ENCODE data around the gene ZNF106.

ZNF106 gene

DNA sequence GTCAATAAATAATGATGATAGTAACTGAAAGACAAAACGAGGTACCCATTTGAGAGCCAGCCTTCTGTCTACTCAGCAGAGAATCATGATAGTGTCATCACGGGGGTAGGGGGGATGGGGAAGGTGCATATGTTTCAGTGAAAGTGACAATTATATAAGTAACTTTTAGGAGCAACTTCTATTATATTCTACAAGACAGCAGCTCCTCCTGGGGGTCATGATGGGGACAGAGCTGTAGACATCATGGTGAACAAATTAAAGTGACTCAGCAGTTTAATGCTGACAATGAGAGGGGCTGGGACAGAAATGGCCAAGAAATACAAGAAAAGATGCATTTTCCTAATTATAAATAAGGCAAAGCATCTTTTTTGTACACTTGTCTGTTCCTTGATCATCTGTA lies 119.8 kb downstream of the ZNF106 start:
- no peak for DNase-seq (ENCODE audit: low read depth in 2 of 2, low spot score in 1 of 2)

DNA sequence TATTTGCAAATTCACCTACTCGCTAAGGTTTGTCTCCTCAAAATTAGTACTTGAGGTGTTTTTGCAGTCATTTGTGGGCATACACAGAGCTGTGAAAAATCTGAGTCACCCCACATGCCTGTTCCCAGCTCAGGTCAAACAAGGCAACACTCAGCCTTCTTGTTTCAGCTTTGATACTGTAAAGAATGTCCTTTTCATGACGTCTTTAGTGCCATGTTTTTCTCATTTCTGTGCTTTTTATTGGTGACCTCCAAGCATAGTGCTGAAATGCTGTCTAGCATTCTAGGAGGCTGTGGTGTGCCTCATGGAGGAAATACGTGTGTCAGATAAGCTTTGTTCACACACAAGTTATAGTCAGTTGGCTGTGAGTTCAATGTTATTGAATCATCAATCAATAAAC lies 122.8 kb downstream of the ZNF106 start:
- DNase-seq (ENCODE audit: low read depth in 2 of 2, low spot score in 1 of 2) = no peak

DNA sequence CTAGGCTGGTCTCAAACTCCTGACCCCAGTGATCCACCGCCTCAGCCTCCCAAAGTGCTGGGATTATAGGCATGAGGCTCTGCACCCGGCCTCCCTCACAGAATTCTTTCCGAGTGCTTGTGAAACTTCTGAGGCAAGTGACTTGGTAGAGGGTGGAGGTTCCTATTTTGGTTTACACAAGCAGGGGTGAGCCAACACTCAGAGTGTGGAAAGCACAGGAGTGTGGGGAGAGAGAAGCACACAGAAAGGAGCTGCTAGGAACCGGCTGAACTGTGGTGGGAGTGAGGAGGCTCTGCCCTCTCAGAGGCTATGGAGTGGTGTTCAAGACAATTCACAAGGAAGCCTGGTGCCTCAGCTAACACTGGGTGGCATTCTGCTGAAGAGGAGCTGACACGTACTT lies 123.9 kb downstream of the ZNF106 start:
- no peak for DNase-seq (ENCODE audit: low read depth in 2 of 2, low spot score in 1 of 2)

DNA sequence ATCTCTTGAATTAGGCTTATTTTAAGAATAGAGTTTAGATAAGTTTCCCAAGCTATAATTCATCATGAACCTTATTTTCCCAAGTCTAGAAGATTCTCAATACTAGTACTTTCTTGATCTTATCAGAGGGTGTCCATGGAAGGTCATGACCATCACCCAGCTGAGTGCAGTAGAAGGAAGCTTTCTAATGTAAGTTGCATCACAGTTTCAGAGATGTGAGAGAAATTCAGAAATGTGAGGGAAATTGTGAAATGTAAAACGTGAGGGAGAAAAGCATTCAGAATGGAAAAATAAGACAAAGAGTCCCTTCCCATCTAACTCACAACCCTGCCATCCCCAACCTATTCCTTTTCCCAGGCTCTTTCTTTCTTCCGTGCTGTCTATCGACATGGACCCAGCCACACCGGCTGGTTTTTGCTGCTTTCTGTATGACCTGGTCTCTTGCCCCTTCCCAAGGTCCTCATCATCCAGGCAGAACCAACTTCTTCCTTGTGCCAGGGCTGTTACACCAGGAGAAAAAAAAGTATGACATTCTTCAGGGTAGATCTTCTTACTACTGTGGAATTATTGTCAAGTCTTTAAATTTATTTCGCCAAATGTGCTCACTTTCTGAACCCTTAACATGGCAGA lies 124.9 kb downstream of the ZNF106 start:
- no peak for DNase-seq (ENCODE audit: low read depth in 2 of 2, low spot score in 1 of 2)

DNA sequence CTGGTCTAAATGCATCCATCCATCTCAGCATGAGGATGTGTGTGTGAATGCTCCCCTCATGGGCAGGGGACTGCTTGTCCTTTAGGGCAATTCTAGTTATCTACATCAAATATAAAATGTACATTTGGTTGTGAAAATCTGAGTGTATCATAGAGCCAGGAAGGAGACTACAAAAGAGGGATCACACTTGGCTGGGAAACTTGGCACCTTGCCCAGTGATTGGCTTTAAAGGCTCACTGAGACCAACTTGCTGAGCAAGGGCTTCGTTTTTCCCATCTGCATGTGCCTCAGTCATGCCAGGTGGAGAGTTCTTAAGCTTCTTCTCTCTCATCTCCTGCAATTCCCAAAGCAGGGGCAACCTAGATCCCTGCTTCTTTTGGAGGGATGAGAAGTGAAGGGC lies 126.4 kb downstream of the ZNF106 start:
- DNase-seq (ENCODE audit: low read depth in 2 of 2, low spot score in 1 of 2) = no peak

DNA sequence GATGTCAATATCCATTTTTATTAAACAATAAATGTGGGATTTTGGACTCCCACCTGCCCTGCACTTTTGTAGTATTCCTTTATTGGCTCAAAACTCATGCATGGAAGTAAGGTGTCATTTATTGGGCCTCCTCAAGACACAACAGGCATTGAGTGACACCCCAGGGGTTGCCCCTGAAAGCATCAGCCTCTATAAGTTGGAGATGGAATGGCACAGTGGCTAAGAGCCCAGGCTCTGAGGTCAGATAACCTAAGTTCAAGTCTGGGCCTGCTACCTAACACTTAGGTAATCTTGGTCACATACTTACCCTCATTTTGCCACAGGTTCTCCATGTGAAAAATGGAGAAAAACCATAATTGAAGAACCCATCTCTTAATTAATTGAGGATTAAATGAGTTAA lies 127.0 kb downstream of the ZNF106 start:
- no peak for DNase-seq (ENCODE audit: low read depth in 2 of 2, low spot score in 1 of 2)

DNA sequence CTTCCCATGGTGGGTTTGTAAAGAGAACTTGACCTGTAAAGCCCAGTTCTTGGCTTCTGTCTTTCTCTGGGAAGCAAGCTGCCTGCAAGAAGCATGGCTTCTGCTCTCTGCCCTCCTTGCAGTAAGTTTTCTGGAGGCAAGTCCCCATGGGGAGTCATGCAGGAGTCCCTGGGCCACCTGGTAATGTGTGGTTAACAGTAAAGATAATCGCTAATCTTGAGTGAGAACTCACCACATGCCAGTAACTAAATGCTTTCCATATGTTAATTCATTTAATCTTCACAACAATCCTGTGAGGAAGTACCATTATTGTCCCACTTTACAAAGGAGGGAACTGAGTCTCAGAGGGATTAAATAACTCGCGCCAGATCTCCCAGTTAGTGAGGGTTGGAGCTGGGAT lies 127.5 kb downstream of the ZNF106 start:
- no peak for DNase-seq (ENCODE audit: low read depth in 2 of 2, low spot score in 1 of 2)
